Right lobe of liver (tissue), 6 donors: ENCODE data around the gene KCNA2. TPM values are rescaled to one million over a fixed set of nuclear protein-coding genes. Genes with fewer than 3 reads are reported as not detected.

Source experiments
- ATAC-seq, 4 donors: fragments of 200-7000 bp; cut with Tn5 transposase; one replicate each; pipeline ENCODE4 v1.9.1; 2020; ENCODE audit warnings: mild to moderate bottlenecking in 4 of 4, moderate library complexity in 4 of 4
- DNase-seq, 3 donors: peaks; one replicate each; pipeline ENCODE4 v3.0.0-alpha.2; 2020
- H3K27ac ChIP-seq, 3 donors: fragments of 200-600 bp; one replicate each; pipeline ENCODE4 v1.8.0; 2022
- H3K27me3 ChIP-seq, 2 donors: fragments of 200-600 bp; one replicate each; pipeline ENCODE4 v1.8.0; 2022
- H3K36me3 ChIP-seq, 4 donors: fragments of 200-600 bp; sonication (generic) in 1 of 4; one replicate each; pipeline versions ENCODE4 v1.5.1 to v1.8.0; 2017 to 2022; ENCODE audit warnings: control low read depth in 1 of 4
- H3K4me1 ChIP-seq, 4 donors: fragments of 200-600 bp; sonication (generic) in 1 of 4; one replicate each; pipeline versions ENCODE4 v1.5.1 to v1.8.0; 2017 to 2022; ENCODE audit warnings: control low read depth in 1 of 4
- H3K4me3 ChIP-seq, 3 donors: fragments of 200-600 bp; one replicate each; pipeline ENCODE4 v1.8.0; 2022
- H3K9me3 ChIP-seq, 4 donors: fragments of 200-600 bp; sonication (generic) in 1 of 4; one replicate each; pipeline versions ENCODE4 v1.5.1 to v1.8.0; 2017 to 2022; ENCODE audit warnings: control low read depth in 1 of 4
- POLR2A ChIP-seq: fragments of 450-650 bp; IDR thresholded peaks from one replicate; pipeline ENCODE4 v1.6.1; 2017; ENCODE audit warnings: antibody characterized with exemption, mild to moderate bottlenecking
- WGBS: methylation state at CpG from one replicate; pipeline ENCODE4 v1.1.6; 2018; ENCODE audit warnings: low coverage, low lambda C conversion rate; ENCODE audit not compliant: insufficient coverage; ENCODE audit errors: missing lambda C conversion rate; 5-methylcytosine and 5-hydroxymethylcytosine counted together
- intact Hi-C, 2 donors: fragments of 100-400 bp; cut with DNase I; formaldehyde crosslinking; loops; one replicate each; pipeline versions ENCODE4 v1.11.2 to v1.14.1; 2022
- total RNA-seq, 6 experiments: library from RNA; depleted of rRNA in 2 of 6; stranded (reverse); fragments of >200 nt in 2 of 6; fragmentation: NEBNext Ultra II Directional in 3 of 6; extraction: Animal tissue kit (Norgen Biotek cat#: 25700) in 3 of 6; gene quantifications; one replicate each; pipeline versions ENCODE4 v1.1.0 to v1.2.4, GENCODE V29; 2016 to 2023
- TF ChIP-seq, protein P1 (sequence below), 4 donors: fragments of 200-600 bp in 3 of 4; fragments of 450-650 bp in 1 of 4; IDR thresholded peaks; one replicate each; pipeline versions ENCODE4 v1.5.1 to v1.8.0; 2016 to 2022; ENCODE audit warnings: antibody characterized with exemption in 4 of 4, mild to moderate bottlenecking in 2 of 4
- donor health status: DM: no; HTN: yes; CAD: no.
- donor health status: DM: no; HTN: no; CAD: no.
- donor health status: DM: no; HTN: no; CAD: no.
- donor health status: DM: no; HTN: yes; CAD: no.
- donor health status: DM: no; HTN: yes; CAD: no.

Gene KCNA2
- total RNA-seq, 6 experiments from 2014 or later = 0.04 to 0.10 (median 0.07) TPM; not detected in 3

DNA sequence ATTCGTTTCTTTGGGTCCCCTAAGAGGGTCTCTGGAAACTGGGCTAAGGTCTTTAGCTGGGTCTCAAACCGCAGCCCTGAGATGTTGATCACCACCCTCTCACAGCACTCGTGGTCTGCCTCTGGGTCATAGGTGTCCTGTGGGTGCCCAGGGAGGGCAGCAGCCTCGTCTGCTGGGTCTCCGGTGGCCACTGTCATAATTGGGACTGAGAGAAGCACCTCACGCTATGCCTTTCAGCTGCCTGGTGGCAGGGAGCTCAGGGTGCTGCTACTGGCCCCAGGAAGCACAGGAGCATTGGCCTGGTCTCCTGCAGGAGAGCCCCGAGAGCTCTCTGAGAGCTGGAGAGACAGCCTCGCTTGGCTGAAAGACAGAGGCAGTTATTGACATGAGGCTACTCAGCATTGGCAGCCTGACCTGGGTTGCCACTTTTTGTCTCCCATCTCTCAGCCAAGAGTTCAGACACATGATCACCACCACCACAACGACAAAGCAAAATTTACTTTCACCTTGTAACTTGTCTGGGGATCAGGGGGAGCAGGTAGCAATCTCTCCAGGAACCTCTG lies 1.5 kb downstream of the KCNA2 start:
- no peak overlapping the region for H3K27ac ChIP-seq
- no peak for TF ChIP-seq POLR2A
- TF ChIP-seq, protein P1, sequence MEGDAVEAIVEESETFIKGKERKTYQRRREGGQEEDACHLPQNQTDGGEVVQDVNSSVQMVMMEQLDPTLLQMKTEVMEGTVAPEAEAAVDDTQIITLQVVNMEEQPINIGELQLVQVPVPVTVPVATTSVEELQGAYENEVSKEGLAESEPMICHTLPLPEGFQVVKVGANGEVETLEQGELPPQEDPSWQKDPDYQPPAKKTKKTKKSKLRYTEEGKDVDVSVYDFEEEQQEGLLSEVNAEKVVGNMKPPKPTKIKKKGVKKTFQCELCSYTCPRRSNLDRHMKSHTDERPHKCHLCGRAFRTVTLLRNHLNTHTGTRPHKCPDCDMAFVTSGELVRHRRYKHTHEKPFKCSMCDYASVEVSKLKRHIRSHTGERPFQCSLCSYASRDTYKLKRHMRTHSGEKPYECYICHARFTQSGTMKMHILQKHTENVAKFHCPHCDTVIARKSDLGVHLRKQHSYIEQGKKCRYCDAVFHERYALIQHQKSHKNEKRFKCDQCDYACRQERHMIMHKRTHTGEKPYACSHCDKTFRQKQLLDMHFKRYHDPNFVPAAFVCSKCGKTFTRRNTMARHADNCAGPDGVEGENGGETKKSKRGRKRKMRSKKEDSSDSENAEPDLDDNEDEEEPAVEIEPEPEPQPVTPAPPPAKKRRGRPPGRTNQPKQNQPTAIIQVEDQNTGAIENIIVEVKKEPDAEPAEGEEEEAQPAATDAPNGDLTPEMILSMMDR (IDR thresholded peaks at IDR 0.05) = no peak
- peaks cover 4 to 19% of the 10 kb centered on the region in 2 donors for H3K27me3 ChIP-seq
- no peak overlapping the region for H3K4me3 ChIP-seq
- peaks cover 0 to 9% (median 4%) of the 10 kb centered on the region in 4 donors for H3K4me1 ChIP-seq
- H3K36me3 ChIP-seq = no peaks in the 10 kb centered on the region
- WGBS = 70% methylated on average over 3 of the region's 9 CpGs
- DNase-seq (no peak), ATAC-seq (no peak)
- no peaks in the 10 kb centered on the region for H3K9me3 ChIP-seq
- intact Hi-C loops = no loop called here

DNA sequence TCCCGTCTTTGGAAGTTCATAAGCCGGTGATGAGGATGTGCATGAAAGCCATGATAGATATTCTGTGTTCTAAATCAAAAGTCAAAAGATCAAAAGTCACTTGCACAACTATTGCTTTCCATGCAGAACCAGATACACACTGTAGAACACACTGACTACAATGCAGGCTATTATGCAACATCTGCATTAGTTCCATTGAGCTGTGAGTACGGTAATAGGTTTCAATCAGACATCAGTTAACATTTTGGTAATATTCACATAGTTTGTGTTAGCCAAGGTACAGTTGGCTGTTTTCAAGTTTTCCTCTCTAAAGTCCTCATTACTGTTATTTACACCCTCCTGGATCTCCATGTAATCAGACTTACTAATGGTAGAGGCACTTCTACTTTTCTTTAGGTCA lies 3.1 kb downstream of the KCNA2 start:
- Histone ChIP-seq H3K4me3 (no peak overlapping the region), H3K27ac (no peak overlapping the region), H3K36me3 (no peaks in the 10 kb centered on the region), H3K9me3 (no peaks in the 10 kb centered on the region), H3K4me1 (peaks cover 0 to 9% (median 4%) of the 10 kb centered on the region in 4 donors), H3K27me3 (peaks cover 4 to 19% of the 10 kb centered on the region in 2 donors)
- intact Hi-C loops = no loop called here
- no peak for DNase-seq
- WGBS = 83% methylated on average over 3 of the region's 3 CpGs
- no peak for ATAC-seq
- TF ChIP-seq, protein P1 (IDR thresholded peaks at IDR 0.05) = no peak
- TF ChIP-seq POLR2A = no peak

DNA sequence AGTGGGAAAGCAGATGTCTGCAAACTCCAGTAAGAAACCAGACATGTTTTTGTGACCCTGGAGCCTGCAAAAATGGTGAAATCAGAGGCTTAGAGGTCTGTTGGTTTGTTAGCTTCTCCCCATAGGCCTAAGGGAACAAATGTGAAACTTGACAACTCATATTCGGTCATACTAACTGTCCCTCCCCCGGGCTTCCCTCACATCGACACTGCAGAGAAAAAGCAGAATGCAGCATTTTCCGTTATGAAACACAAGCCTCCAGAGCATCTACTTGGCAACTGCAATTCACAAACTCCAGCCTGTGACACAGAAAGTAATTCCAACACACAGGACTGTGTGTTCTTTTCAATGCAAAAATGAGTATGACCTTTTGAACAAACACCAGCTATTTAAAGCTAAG lies 3.7 kb downstream of the KCNA2 start:
- TF ChIP-seq POLR2A = no peak
- TF ChIP-seq, protein P1 (IDR thresholded peaks at IDR 0.05) = no peak
- no peak for ATAC-seq
- peaks cover 4 to 14% of the 10 kb centered on the region in 2 donors for H3K27me3 ChIP-seq
- intact Hi-C loops = no loop called here
- peaks cover 0 to 9% (median 4%) of the 10 kb centered on the region in 4 donors for H3K4me1 ChIP-seq
- H3K4me3 ChIP-seq = no peak overlapping the region
- no peak for DNase-seq
- no peaks in the 10 kb centered on the region for H3K9me3 ChIP-seq
- H3K36me3 ChIP-seq = no peaks in the 10 kb centered on the region
- no peak overlapping the region for H3K27ac ChIP-seq
- 62% methylated on average over 3 of the region's 4 CpGs for WGBS

DNA sequence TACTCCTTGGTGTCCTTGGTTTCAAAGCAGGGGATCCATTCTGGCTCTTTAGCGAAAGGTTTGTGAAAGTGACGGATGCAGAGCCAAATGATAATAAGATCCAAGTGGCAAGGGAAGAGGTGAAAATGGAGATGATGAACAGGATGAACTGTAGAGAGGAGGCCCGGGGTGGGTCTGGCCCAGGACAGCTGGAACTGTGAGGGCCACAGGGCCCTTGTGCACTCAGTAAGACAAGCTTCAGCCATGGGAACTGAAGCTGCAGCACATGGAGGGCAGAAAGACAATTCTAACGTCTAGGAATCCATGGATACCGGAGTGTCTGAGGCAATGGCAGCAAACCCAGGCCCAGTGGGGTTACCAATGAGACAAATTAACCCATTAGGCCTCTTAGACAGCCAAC lies 4.8 kb downstream of the KCNA2 start:
- no peak overlapping the region for H3K4me3 ChIP-seq
- H3K4me1 ChIP-seq = peaks cover 0 to 2% (median under 1%) of the 10 kb centered on the region in 4 donors
- peaks cover 4 to 6% of the 10 kb centered on the region in 2 donors for H3K27me3 ChIP-seq
- no peaks in the 10 kb centered on the region for H3K9me3 ChIP-seq
- 86% methylated on average over 2 of the region's 5 CpGs for WGBS
- DNase-seq = no peak
- intact Hi-C loops = no loop called here
- H3K36me3 ChIP-seq = no peaks in the 10 kb centered on the region
- no peak overlapping the region for H3K27ac ChIP-seq
- ATAC-seq = no peak
- no peak for TF ChIP-seq POLR2A
- TF ChIP-seq, protein P1 (IDR thresholded peaks at IDR 0.05) = no peak

DNA sequence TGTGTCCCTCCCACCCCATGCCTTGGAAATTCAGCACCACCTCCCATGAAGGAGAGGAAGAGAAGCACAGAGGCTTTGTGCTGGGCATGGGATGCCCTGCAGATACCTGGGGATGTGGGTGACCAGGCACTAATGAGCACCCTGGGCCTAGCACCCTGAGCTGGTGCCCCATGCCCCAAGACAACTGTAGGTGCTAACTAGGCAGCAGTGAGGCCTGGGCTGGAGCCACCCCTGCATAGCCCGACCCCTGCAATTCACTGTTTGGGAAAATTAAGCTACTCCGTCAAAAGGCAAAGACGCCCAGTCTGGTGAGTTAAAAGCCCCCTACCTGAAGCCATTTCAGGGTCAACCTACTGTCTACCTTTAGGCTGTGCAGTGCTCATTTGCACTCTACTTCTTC lies 5.4 kb downstream of the KCNA2 start:
- Histone ChIP-seq H3K4me3 (no peak overlapping the region), H3K27me3 (no peaks in the 10 kb centered on the region), H3K4me1 (no peaks in the 10 kb centered on the region), H3K9me3 (no peaks in the 10 kb centered on the region), H3K36me3 (no peaks in the 10 kb centered on the region), H3K27ac (no peak overlapping the region)
- no peak for TF ChIP-seq POLR2A
- TF ChIP-seq, protein P1 (IDR thresholded peaks at IDR 0.05) = no peak
- no peak for ATAC-seq
- intact Hi-C loops = no loop called here
- no CpG with 5 or more reads among the region's 3 CpGs for WGBS
- no peak for DNase-seq
